CD4-positive, alpha-beta memory T cell (primary cell): ENCODE results near the gene IL27RA. TPM values are rescaled to one million over a fixed set of nuclear protein-coding genes. Genes with fewer than 3 reads are reported as not detected.

ENCODE experiments used
- CTCF ChIA-PET: fragments of 350-600 bp; sonication (Branson Sonifier 250); formaldehyde crosslinking; loops from one replicate; lab custom pipeline; 2021; ENCODE audit warnings: inconsistent platforms; ENCODE audit not compliant: partially characterized antibody; lab: Charles Lee
- POLR2A ChIA-PET: fragments of 350-600 bp; sonication (Branson Sonifier 250); formaldehyde crosslinking; loops from one replicate; lab custom pipeline; 2021; ENCODE audit not compliant: partially characterized antibody; lab: Charles Lee
- DNase-seq, 5 donors: peaks; one replicate each; pipeline versions ENCODE4 v3.0.0 to v3.0.0-alpha.2; 2020 to 2022; ENCODE audit warnings: mixed read lengths in 1 of 5
- H3K27ac ChIP-seq: one replicate; pipeline ENCODE4 v1.7.0; 2013; ENCODE audit warnings: low read depth, low read length
- H3K27me3 ChIP-seq: 2 replicates; pipeline ENCODE4 v1.7.0; 2013; ENCODE audit warnings: mild to moderate bottlenecking, low read length, moderate library complexity; ENCODE audit not compliant: insufficient read depth
- H3K36me3 ChIP-seq: 2 replicates; pipeline ENCODE4 v1.7.0; 2013; ENCODE audit warnings: mild to moderate bottlenecking, low read length, moderate library complexity; ENCODE audit not compliant: insufficient read depth
- H3K4me1 ChIP-seq: 2 replicates; pipeline ENCODE4 v1.7.0; 2013; ENCODE audit warnings: mild to moderate bottlenecking, low read length, moderate library complexity; ENCODE audit not compliant: insufficient read depth
- H3K4me3 ChIP-seq, 2 donors: one replicate each; pipeline ENCODE4 v1.7.0; 2013; ENCODE audit warnings: low read length in 2 of 2, mild to moderate bottlenecking in 1 of 2
- H3K9me3 ChIP-seq, 2 donors: one replicate each; pipeline ENCODE4 v1.7.0; 2013; ENCODE audit warnings: low read length in 2 of 2, control low read depth in 1 of 2; ENCODE audit not compliant: control insufficient read depth in 1 of 2
- H3K27ac Mint-ChIP-seq, 7 donors: one replicate each; pipeline ENCODE4 v1.8.0; 2020 to 2021; ENCODE audit warnings: mixed read lengths in 7 of 7, mild to moderate bottlenecking in 6 of 7, inconsistent platforms in 3 of 7, moderate library complexity in 3 of 7
- H3K27me3 Mint-ChIP-seq, 2 donors: one replicate each; pipeline ENCODE4 v1.8.0; 2020 to 2021; ENCODE audit warnings: mixed read lengths in 2 of 2
- H3K36me3 Mint-ChIP-seq, 2 donors: one replicate each; pipeline ENCODE4 v1.8.0; 2020 to 2021; ENCODE audit warnings: mixed read lengths in 2 of 2, inconsistent platforms in 1 of 2, mild to moderate bottlenecking in 1 of 2
- H3K4me1 Mint-ChIP-seq, 4 donors: one replicate each; pipeline ENCODE4 v1.8.0; 2020 to 2021; ENCODE audit warnings: mixed read lengths in 4 of 4, mild to moderate bottlenecking in 1 of 4
- H3K4me3 Mint-ChIP-seq, 8 donors: one replicate each; pipeline ENCODE4 v1.8.0; 2020 to 2021; ENCODE audit warnings: mixed read lengths in 8 of 8, mild to moderate bottlenecking in 7 of 8, moderate library complexity in 6 of 8, inconsistent platforms in 3 of 8
- H3K9me3 Mint-ChIP-seq, 8 donors: one replicate each; pipeline ENCODE4 v1.8.0; 2020 to 2021; ENCODE audit warnings: mixed read lengths in 8 of 8, mild to moderate bottlenecking in 5 of 8, inconsistent platforms in 3 of 8, moderate library complexity in 1 of 8
- intact Hi-C: fragments of 100-400 bp; cut with micrococcal nuclease; formaldehyde crosslinking; loops from one replicate; pipeline ENCODE4 v1.15.1; 2023
- polyA plus RNA-seq, 2 donors: library from polyadenylated mRNA; unstranded; fragments of 300-500 nt; fragmentation: Illumina TruSeq; gene quantifications; one replicate each; pipeline ENCODE4 v1.2.3, GENCODE V29; 2021
- total RNA-seq, 2 experiments: library from RNA; stranded (reverse); gene quantifications; one replicate each; pipeline ENCODE4 v1.2.3, GENCODE V29; 2021

IL27RA gene
- total and polyA plus RNA-seq, 4 experiments from 2014 or later: 74.3 to 104 (median 88.4) TPM

DNA sequence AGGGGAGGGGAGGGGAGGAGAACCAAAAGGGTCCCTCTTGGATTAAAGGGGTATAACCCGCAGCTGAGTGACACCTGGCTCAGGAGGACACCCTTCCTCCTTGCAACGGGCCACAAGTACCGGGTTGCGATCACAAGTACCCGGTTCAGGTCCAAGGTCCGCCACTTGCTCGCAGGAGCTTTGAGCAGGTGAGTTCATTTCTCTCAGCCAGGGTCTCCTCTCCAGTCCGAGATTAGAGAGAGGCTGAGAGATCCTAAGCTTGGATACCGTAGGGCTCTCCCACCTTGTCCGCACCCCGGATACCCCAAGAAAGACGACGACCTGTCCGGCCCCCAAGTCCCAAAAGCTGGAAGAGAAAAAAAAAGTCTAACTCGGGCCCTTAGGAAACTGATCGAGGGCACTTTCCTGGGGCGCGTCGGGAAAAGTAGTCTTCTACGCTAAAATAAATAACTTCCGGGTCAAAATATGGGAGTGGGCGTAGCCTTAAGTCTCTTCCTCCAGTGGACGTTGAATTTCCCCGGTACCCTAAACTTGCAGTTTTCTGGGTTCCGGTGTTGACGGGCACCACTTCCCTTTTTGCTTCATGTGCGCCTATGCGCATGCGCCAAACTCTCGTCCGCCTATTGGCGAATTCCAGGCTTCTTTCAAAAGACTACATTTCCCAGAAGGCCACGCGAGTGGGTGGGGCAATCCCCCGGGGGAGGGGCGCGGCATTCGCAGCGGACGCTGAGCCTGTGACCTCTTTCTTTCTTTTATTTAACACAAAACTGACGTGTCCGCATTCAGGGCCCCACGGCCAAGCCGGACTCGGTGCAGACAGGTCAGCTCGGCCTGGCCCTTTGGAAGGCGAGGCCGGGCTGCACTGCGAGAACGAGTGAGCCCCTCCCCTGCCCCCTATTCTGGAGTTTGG lies 49.6 kb downstream of the IL27RA start:
- Mint-ChIP-seq H3K4me3 (peak overlapping the region; percentile 87 to 97 (median 92)), H3K36me3 (peaks cover 0 to 2% of the 10 kb centered on the region in 2 donors), H3K9me3 (no peaks in the 10 kb centered on the region), H3K27ac (peak overlapping the region; percentile 84 to 98 (median 95)), H3K4me1 (peaks cover 5 to 28% (median 17%) of the 10 kb centered on the region in 4 donors), H3K27me3 (no peaks in the 10 kb centered on the region)
- POLR2A ChIA-PET: interaction anchor here (0.8 to 3.6 kb wide), 22 partner anchors 8 to 929 kb away, joined by 3 to 25 read pairs (median 6); partner anchors contain the start of genes ADGRE5, ASF1B, BRME1 and C19orf53
- Histone ChIP-seq H3K36me3 (no peaks in the 10 kb centered on the region), H3K9me3 (no peaks in the 10 kb centered on the region), H3K4me3 (peak overlapping the region; percentile 61 to 74), H3K4me1 (peaks cover 18% of the 10 kb centered on the region), H3K27me3 (no peaks in the 10 kb centered on the region), H3K27ac (peak overlapping the region; percentile 68)
- CTCF ChIA-PET: interaction anchor here (0.5 to 2.2 kb wide), 14 partner anchors 8 to 399 kb away, joined by 3 to 9 read pairs (median 4); partner anchors contain the start of genes ASF1B, IL27RA and MISP3
- intact Hi-C loops: loop anchor here (1.0 to 5.0 kb wide), 6 partner anchors 9 to 929 kb away; partner anchors contain the start of genes C19orf53, DDX39A, IER2 and PRKACA
- peak; percentile 98 to 99 (median 99) for DNase-seq

DNA sequence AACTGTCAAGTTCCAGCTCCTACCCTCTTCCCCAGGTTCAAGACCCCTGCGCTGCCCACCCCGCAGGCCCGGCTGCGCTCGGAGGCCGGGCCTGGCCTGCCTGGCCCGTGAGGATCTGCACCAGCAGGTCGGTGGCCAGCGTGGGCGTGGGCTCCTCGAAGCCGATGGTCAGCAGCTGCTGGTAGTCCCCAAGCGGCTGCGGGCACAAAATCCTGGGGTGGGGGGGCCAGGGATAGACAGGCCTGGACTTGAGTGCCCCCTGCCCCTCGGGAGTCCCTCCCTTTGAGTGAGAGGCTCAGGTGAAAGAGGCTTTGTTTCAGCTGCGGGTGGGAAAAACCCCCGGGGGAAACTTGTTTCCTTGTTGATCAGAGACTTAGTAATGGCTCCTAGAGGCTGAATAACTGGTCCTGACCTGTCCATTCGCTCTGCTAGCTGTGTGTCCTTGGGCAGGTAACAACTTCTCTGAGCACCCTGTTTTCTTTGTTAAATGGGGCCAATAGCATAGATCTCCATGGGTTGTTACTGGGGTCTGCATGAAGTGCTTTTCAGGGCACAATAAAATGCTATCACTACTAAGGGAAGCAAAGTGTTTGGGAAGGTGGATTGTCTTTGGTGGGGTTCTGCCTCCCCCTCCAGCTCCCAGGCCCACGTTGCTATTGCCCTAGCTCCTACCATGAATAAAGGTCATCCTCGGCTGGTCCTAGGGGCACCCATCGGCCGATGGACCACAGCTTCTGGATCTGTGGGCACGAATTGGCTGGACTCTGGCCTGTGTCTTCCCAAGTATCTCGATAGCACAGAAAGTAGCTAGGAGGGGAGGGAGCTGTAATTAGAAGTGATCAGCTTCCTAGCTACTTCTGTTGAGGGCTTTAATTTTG lies 50.5 kb downstream of the IL27RA start:
- Mint-ChIP-seq H3K27me3 (no peaks in the 10 kb centered on the region), H3K4me3 (peak overlapping the region; percentile 87 to 97 (median 92)), H3K4me1 (peaks cover 5 to 28% (median 17%) of the 10 kb centered on the region in 4 donors), H3K36me3 (peaks cover 0 to 2% of the 10 kb centered on the region in 2 donors), H3K27ac (peak overlapping the region; percentile 84 to 98 (median 95)), H3K9me3 (no peaks in the 10 kb centered on the region)
- ChIA-PET CTCF (interaction anchor here (0.8 to 2.1 kb wide), 9 partner anchors 8 to 398 kb away, joined by 3 to 9 read pairs (median 5); partner anchors contain the start of genes ASF1B, IL27RA and MISP3), POLR2A (interaction anchor here (1.0 to 3.6 kb wide), 18 partner anchors 8 to 930 kb away, joined by 3 to 25 read pairs (median 8); partner anchors contain the start of genes ADGRE5, ASF1B, C19orf53 and DCAF15)
- Histone ChIP-seq H3K4me1 (peaks cover 18% of the 10 kb centered on the region), H3K4me3 (peak overlapping the region; percentile 61 to 74), H3K36me3 (no peaks in the 10 kb centered on the region), H3K9me3 (no peaks in the 10 kb centered on the region), H3K27me3 (no peaks in the 10 kb centered on the region), H3K27ac (peak overlapping the region; percentile 68)
- peak in 4 of 5 donors; percentile 25 to 79 (median 40) for DNase-seq
- intact Hi-C loops: loop anchor here (1.0 to 5.0 kb wide), 6 partner anchors 8 to 930 kb away; partner anchors contain the start of genes C19orf53, DDX39A, IER2 and PRKACA

DNA sequence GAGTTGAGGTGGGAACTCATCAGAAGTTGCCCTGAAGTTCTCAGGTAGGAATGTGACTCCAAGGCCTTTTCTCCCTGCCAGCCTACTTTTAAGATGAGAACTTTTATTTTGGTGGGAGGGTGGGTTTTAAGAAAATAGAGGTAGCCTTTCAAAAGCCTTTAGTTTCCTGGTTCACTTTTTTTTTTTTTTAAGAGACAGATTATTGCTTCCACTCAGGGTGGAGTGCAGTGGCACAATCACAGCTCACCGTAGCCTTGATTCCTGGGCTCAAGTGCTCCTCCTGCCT lies 51.1 kb downstream of the IL27RA start:
- Mint-ChIP-seq H3K36me3 (peaks cover 0 to 4% of the 10 kb centered on the region in 2 donors), H3K27me3 (no peaks in the 10 kb centered on the region), H3K4me3 (peak overlapping the region; percentile 13 to 94 (median 46)), H3K4me1 (peaks cover 5 to 28% (median 17%) of the 10 kb centered on the region in 4 donors), H3K27ac (peak overlapping the region in 6 of 7 donors; percentile 15 to 84 (median 46)), H3K9me3 (no peaks in the 10 kb centered on the region)
- Histone ChIP-seq H3K4me1 (peaks cover 18% of the 10 kb centered on the region), H3K9me3 (no peaks in the 10 kb centered on the region), H3K27ac (no peak overlapping the region), H3K4me3 (no peak overlapping the region), H3K27me3 (no peaks in the 10 kb centered on the region), H3K36me3 (no peaks in the 10 kb centered on the region)
- POLR2A ChIA-PET: interaction anchor here (1.0 to 3.6 kb wide), 11 partner anchors 9 to 308 kb away, joined by 3 to 25 read pairs (median 9); partner anchors contain the start of genes ADGRE5, C19orf53, DCAF15 and IL27RA
- no peak for DNase-seq
- intact Hi-C loops: loop anchor here (5.0 kb wide), 1 partner anchor 930 kb away; the partner anchor contains the start of genes IER2 and STX10
- CTCF ChIA-PET: interaction anchor here (1.0 to 2.1 kb wide), 6 partner anchors 8 to 397 kb away, joined by 3 to 9 read pairs (median 6); partner anchors contain the start of gene IL27RA

DNA sequence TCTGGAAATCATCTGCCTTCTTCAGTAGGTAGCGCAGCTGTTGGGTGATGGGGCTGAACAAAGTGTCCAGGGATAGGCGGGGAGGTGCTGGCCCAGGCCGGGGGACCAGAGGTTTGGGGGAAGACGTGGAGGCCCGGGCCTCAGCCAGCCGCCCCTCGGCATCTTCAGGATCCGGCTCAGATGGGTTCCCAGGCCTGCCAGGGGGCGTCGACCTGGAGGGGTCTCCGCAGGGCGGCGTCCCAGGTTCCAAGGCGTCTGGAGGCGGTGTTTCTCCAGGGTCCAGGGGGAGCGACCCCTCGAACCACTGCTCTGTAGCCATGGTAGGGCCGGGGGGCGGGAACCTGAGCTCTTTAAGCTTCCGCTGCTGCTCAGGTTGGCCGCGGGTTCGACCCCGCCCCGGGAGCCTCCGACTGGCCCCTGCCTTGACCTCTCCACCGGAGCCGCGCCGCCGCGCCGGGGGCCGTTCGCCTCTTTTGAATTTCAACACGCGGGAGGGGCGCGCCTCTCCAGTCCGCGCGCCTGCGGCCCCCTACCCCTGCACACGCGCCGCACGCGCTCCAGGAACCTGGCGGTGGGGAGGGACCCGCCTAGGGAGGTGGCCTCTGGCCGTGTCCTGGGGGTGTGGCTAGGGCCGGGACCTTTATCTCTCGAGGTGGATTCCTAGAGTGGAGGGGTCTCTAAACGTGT lies 53.9 kb downstream of the IL27RA start, which contains the start of gene C19orf67:
Gene C19orf67, minus strand, starts transcription at position 475 of the 687 bp plus-strand sequence. Its CDS starts 156 bp downstream, at position 319.
- intact Hi-C loops: no loop called here
- Mint-ChIP-seq H3K27ac (peak within 1 kb of the TSS in 3 of 7 donors; percentile 7 to 97 (median 37)), H3K27me3 (no peaks in the 10 kb centered on the region), H3K36me3 (peaks cover 4 to 9% of the 10 kb centered on the region in 2 donors), H3K4me1 (peaks cover 8 to 33% (median 22%) of the 10 kb centered on the region in 4 donors), H3K4me3 (peak within 1 kb of the TSS in 1 of 8 donors; percentile 26), H3K9me3 (no peaks in the 10 kb centered on the region)
- ChIA-PET CTCF (interaction anchor here (0.6 to 2.6 kb wide), 3 partner anchors 51 to 1000 kb away, joined by 3 to 12 read pairs (median 3); partner anchors contain the start of gene ASF1B), POLR2A (interaction anchor here (0.8 kb wide), 1 partner anchor 11 kb away, joined by 3 read pairs; no protein-coding TSS in a partner anchor)
- H3K27ac ChIP-seq: no peak within 1 kb of the TSS
- H3K4me3 ChIP-seq: no peak within 1 kb of the TSS
- H3K4me1 ChIP-seq: peaks cover 21% of the 10 kb centered on the region
- H3K36me3 ChIP-seq: no peaks in the 10 kb centered on the region
- no peak for DNase-seq
- no peaks in the 10 kb centered on the region for H3K27me3 ChIP-seq
- no peaks in the 10 kb centered on the region for H3K9me3 ChIP-seq

DNA sequence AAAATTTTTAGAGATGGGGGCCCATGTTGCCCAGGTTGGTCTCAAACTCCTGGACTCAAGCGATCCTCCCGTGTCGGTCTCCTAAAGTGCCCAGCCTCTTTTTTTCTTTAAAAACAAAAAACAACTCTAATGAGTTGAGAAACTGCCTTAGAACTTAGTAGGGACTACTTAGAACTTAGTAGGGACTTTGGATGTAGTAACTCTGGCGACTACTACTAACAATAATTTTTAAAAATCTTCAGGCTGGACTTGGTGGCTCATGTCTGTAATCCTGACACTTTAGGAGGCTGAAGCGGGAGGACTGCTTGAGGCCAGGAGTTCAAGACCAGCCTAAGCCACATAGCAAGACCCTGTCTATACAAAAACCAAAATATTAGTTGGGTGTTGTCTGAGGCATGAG lies 54.5 kb downstream of the IL27RA start:
- Histone ChIP-seq H3K4me1 (peaks cover 17% of the 10 kb centered on the region), H3K27me3 (no peaks in the 10 kb centered on the region), H3K4me3 (no peak overlapping the region), H3K27ac (no peak overlapping the region), H3K36me3 (no peaks in the 10 kb centered on the region), H3K9me3 (no peaks in the 10 kb centered on the region)
- Mint-ChIP-seq H3K4me1 (peaks cover 7 to 31% (median 17%) of the 10 kb centered on the region in 4 donors), H3K4me3 (no peak overlapping the region), H3K27me3 (no peaks in the 10 kb centered on the region), H3K27ac (peak overlapping the region in 1 of 7 donors; percentile 97), H3K9me3 (no peaks in the 10 kb centered on the region), H3K36me3 (peaks cover 4 to 9% of the 10 kb centered on the region in 2 donors)
- DNase-seq: no peak
- ChIA-PET CTCF (no interaction called here), POLR2A (no interaction called here)
- intact Hi-C loops: no loop called here
